Endometrial microvascular endothelial cells (primary cell): ENCODE results near the gene BTBD9. TPM values are rescaled to one million over a fixed set of nuclear protein-coding genes. Genes with fewer than 3 reads are reported as not detected.

Experiments
- in situ Hi-C: cut with HindIII; loops from 2 replicates; pipeline ENCODE4 v1.10.0; 2017; ENCODE audit warnings: low sequenced_read_pairs, low pct_unique_long_range_greater_than_20kb; ENCODE audit errors: inconsistent ontology term
- total RNA-seq: library from RNA; depleted of rRNA; stranded (reverse); fragments of >200 nt; gene quantifications from one replicate; pipeline ENCODE4 v1.2.3, GENCODE V29; 2015; ENCODE audit errors: inconsistent ontology term

BTBD9 gene
- total RNA-seq = 6.4 TPM

DNA sequence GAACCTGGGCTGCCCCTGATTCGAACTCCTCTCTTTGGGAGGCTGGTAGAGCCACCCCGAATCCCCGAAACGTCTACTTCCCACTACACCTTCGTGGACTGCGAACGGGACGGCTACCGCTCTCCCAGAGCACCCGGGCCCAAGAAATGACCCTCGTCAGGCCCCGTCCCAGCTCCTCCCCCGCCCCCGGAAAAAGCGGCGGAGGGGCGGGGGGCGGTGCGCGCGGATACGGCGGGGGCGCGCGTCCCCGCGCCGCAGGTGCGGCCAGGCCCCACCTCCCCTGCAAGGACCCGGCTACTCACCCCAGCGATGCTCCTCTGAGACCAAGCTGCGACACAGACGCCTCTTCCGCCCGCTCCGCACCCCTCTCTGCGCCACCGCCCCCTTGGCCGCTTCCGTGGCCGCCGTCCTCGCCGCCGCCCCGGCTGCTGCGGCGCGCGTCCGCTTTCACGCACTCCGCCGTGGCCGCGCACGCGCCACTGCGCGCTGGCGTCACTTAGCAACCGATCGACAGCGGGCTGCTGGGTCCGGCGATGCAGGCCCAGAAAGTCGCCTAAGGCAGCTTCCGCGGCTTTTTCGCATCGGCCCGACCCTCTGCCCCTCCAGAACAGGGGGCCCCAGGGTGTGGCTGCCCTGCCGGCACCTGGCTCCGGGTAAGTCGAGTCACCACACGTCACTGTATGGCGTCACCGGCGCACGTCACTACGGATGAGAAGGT, at the start of gene BTBD9:
Gene BTBD9, minus strand, starts transcription at position 432 of the 718 bp plus-strand sequence.
- in situ Hi-C loops = no loop called here

DNA sequence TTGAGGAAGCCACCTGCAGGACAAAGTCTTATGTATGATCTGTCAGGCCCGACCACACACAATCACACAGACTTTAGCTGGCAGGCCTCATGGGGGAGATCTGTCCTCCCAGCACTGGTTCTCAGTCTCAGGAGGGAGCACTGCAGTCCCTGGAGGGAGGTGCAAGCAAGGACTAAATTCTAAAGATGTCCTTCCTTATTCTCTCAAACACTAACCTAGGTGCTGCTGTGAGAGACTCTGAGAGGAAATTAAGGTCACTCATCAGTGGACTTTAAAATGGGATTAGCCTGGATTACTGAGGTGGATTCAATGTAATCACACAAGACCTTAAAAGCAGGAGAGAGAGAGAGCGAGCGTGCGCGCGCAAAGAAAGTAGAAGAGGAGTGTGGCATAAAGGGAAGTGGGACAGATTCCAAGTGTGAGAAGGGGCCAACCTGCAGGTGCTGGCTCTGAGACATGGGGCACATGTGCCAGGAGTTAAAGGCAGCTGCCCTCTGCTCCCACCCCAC, 48.9 kb upstream of the BTBD9 start:
- in situ Hi-C loops = no loop called here

DNA sequence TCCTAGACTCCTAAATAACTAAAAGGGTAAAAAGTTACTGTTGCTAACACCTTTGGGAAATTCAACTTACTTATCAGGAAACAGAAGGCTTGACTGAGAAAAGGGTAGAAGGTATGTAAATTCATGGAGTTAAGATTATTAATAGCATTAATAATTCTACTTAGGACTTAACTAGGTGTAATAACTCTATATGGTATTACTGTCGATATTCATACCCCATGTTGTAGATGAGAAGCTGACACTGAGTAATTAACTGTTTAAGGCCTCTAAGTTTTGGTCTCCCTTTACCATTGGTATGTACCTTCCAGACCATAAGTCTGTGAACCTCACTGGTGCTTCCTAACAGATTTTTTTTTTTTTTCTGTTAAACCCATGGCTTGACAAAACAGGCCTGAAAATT, 47.8 kb upstream of the BTBD9 start:
- in situ Hi-C loops = no loop called here

DNA sequence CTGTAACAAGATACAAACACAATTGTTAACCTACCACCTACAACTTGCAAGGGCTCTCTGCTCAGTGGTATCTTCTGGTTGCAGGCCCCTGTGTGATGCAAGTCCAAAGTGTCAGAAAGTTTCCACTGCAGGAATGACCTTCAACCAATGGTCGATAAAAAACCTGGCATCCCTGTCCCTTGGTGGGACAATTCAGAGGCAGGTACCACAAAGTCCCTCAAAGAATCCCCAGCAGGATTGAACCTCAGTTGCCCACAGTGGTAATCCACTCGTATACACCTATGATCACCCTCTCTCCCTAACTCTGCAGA, 47.3 kb upstream of the BTBD9 start:
- in situ Hi-C loops = no loop called here

DNA sequence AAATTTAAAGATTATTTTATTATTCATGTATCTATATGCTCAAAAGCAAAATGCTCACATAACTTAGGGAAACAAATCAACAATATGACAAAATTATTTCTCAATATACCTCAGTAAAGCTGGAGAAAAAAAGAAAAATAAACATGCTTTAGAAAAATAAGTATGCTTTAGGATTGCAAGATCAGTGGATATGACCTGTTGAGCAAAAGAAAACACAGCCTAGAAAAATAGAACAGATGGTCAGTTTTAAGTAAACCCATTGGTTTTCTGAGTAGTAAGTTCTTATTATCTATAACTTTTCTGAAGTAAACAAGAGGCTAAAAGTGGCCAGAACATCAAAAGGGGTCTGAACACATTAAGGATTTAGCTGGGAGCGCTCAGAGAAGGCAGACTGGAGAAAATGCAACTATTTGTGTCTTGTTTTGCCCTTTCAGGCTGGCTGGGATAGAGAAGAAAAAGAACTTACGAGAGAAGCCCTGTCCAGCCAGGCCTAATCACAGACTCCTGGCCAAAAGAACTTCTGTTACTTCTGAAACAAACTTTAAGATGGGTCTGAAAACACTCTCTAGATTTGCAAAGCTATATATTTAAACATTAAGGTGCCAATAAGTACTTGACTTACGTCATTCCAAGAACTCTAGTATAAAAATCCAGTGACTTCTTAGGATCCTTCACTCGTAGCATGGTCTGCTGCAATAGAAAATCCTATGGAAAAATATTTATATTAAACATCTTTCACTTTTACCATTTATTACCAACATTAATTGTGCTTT, 46.7 kb upstream of the BTBD9 start:
- in situ Hi-C loops = no loop called here

DNA sequence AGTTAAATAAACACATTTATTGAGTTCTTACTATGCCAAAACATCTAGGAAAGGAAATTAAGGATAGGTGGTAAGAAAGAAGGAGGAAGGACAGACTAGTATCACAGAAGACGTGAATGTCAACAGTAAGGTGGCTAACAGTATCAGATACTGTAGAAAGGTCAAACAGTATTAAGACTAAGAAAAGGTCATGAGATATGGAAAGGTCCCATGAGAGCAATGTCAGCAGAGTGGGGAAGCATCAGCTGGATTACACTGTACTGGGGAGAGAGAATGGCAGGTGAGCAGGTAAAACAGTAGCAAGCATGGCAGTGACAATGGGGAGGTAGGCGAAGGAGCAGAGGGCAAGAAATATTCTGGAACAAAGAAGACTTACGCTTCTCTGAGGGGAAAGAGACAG, 45.2 kb upstream of the BTBD9 start:
- in situ Hi-C loops = no loop called here

DNA sequence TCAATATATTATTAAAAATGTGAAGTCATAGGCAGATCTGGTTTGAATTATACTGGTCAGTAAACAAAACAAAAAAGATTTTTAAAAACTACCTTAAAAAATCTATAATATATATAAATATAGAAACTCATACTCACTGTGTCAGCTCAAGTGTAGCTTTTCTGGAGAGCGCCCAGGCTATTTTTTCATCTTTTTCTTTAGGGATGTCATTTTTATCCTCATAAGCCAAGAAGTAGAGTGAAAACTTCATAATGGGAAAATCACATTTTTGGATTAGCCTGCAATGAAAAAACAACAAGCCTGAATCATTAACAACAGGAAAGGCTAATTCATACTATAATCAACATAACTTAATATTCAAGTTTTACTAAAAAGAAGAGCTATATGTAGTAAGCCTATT, 44.5 kb upstream of the BTBD9 start:
- in situ Hi-C loops = no loop called here

DNA sequence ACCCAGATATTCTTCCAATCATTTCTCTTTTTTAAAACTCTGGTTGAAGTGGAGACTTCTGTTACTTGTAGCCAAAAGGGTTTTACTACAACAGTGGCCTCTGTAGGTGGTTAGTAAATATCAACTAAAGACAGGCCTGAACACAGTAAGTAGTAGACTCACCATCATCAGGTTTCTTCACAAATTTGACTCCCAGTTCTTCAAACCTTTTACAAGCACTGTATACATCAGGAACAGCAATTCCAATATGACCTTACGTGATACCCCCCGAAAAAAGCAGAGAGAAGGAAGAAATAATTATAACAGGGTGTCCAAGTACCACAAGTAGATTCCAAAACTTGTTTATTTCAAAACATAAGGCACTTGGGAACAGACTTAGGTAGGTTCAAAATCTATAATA, 42.1 kb upstream of the BTBD9 start:
- in situ Hi-C loops = no loop called here

DNA sequence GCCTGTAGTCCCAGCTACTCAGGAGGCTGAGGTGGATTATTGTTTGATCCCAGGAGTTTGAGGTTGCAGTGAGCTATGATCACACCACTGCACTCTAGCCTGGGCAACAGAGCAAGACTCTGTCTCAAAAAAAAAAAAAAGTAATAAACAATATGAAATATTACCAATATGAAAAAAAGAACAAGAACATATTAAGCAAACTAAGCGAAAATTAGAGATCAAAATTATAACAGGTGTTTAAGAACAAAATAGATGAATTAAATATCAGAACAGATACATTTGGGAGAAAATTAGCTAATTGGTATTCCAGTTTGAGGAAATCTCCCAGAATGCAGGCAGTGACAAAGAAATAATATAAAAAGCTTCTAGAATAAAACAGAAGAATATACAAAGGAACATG, 39.9 kb upstream of the BTBD9 start:
- in situ Hi-C loops = no loop called here

DNA sequence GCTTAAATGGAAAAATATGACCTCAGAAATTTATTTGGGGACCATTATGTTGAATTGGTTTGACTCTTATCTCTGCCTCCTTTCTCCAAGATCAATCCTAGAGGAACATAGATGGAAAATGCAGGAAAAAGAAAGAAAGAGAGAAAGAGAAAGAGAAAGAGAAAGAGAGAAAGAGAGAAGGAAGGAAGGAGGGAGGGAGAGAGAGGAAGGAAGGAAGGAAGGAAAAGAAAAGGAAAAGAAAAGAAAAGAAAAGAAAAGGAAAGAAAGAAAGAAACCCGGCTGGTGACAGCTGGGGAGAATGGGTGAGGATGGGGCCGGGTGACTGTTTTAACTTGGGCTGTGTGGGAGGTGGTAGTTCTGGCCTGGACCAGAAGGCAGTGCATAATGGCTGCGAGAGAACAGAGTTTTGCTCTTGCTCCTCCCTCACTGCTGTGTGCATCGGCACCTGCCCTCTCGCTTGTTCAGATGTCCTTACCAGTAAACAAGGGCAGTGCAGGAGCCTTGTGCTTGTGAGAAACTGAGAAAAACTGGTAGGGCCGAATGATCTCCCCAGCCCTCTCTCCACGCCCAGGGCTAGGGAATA, 38.5 kb upstream of the BTBD9 start:
- in situ Hi-C loops = no loop called here

DNA sequence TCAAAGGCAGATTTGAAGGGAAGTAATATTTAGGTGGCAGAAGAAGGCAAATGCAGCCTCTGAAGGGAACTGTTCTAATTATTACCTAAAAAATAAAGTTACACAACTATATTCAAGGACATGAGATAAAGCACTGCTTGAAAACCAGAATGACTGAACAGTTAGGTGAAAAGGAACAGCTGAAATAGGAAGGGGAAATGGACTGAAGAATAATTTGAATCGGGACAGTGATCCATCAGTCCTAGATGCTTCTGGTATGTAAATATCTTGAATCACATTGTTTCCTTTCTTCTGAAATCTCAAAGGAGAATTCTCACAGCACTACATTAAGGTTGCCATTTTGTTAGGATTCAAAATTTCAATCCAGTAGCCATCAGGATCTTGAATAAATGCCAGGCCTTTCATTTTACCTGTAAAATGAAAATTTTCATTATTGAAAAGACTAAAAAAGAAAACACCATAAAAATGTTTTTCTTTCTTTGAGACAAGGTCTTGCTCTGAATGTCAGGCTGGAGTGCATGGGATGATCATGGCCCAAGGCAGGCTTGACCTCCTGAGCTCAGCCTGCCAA, 37.3 kb upstream of the BTBD9 start:
- in situ Hi-C loops = no loop called here

DNA sequence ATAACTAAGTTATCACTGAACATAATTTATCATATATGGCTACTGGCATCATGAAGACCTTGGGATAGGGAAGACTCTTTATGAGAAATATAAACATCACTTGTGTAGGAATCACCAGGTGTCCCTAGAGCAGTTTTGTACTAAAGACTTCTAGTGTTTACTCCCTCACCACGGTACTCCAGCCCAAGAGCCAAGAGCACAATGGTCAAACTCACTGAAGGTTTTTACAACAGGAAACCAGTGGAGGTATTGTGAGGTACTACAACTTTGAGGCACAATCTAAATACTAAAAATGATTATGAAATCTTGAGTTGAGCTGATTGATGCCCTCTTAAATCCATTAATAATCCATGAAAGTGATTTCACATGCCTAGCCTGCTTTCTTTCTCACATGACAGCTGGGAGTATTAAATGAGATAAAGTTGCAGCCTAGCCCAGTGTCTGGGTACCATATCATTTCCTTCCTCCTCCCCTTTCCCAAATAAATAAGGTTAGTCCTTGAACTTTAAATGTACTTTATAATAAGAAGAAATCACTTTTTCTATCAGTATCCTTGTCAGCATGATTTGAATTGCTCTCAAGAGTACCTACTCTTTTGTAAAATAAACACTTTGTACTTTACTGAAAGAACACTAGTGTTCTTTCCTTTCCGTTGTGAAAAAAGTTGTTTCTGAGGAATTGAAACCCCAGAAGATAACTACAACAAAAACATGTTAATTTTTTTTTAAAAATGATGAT, 36.7 kb upstream of the BTBD9 start:
- in situ Hi-C loops = no loop called here

DNA sequence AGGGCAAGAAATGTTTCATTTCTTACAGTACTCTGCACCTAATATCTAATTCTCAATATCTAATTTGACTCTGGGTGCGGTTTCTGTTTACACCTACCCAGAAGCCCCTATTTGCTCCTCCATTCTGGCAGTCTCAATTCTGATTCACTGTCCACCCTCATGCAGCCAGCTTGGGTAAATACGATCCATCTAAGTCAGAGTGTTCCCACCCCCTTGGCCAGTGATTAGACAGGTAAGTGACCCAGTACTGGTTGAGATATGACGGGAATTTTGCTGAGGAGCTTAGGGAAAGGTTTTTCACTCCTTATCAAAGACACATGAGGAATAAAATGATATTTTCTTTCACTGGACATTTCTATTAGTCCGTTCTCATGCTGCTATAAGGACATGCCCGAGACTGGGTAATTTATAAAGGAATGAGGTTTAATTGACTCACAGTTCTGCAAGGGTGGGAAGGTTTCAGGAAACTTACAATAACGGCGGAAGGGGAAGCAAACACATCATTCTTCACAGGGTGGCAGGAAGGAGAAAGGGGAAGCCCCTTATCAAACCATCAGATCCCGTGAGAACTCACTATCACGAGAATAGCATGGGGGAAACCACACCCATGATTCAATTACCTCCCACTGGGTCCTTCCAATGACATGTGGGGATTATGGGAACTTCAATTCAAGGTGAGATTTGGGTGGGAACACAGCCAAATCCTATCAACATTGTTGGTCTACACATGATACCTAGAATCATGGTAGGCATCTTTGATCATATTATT, 33.9 kb upstream of the BTBD9 start:
- in situ Hi-C loops = no loop called here

DNA sequence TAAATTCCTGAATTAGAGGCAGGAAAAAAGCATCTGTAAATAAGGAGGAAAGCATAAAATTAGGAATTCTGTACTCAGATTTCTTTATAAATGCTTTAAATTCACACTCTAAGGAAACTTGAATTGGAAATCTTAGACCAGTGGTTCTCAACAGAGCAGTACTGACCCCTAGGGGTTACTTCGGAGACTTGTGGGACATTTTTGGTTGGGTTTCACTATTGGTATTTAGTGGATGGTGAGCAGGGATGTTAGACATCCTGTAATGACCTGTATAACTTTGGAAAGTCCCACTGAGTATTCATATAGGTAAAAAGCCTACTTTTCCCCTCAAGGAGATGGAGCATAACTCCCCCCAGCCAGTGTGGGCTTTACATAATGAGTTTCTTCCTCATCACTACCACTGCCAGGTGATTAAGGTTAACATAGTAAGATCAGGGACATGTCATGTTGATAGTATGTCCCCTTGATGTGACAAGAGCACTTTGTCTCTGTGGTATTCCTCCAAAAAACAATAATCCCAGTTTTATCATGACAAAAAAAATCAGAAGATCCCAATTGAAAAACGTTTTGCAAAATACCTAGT, 32.2 kb upstream of the BTBD9 start:
- in situ Hi-C loops = no loop called here

DNA sequence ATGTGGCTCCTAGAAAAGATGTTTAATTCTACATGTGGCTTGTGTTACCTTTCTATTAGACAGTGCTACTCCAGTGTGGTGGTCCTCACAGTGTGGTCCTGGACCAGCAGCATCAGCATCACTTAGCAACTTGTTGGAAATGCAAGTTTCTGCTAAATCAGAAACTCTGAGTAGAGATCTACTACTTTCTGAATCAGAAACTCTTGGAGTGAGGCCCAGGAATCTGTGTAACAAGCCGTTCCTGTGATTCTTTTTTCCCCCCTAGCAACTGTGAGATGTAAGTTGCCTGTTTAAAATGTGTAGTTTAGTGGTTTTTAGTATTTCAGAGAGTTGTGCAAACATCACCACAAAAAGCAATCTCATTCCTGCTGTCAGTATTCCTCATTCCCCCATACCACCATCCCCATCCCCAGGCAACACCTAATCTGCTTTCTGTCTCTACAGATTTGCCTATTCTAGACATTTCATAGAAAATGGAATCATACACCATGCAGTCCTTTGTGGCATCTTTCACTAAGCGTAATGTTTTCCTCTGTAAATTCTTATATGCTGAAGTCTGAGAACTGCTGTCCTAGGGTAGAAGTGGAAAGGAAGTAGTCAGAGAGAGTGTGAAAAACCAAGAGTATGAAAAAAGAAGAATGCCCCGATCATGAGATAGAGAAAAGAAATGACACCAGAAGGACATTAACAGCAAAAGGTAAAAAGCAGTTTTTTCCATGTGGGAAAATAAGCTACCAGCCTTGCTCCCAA, 18.9 kb upstream of the BTBD9 start:
- in situ Hi-C loops = no loop called here

DNA sequence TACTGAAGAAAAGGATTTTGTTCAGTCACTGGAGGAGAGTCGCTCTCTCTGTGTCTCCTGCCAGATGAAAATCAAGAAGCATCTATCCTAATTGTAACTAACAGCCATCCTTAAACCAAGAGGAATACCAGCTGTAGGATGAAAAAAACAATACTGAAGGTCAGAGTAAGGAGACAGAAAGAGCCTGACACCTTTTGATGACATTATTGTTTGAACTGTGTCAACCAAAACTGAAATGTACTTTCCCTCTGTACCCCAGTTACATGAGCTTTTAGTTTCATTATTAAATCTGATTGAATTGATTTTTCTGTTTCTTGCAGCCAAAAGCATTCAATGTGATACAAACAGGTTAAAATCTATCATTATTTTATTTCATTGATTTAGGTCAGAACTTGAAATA, 17.2 kb upstream of the BTBD9 start:
- in situ Hi-C loops = no loop called here

DNA sequence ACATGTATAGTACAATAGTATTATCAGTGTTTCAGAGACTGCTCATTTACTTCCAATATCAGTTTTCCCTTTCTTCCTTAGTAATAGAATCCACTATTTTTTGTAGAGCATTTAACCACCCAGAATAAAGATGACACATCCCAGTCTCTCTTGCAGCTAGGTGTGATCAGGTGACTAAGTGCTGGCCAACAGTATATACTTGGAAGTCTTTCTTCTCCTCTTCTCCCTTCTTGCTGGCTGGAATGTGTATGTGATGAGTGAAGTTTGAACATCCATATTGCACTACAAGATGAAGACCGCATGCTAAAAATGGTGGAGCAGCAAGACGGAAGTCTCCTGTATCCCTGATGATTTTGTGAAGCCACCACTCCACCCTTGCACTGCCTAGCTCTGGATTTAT, 14.5 kb upstream of the BTBD9 start:
- in situ Hi-C loops = no loop called here
